Ureter (tissue), 1 donor: Measurements from ENCODE around the gene SKP2. TPM values are rescaled to one million over a fixed set of nuclear protein-coding genes. Genes with fewer than 3 reads are reported as not detected.
"Not testable (repeated sequence)": the region's sequence is repeated elsewhere in the genome, so short reads cannot be mapped to it uniquely, and the experiment has no call there.

ENCODE experiments used
- DNase-seq: peaks from one replicate; pipeline ENCODE4 v3.0.0-alpha.2; 2020; ENCODE audit warnings: low spot score
- total RNA-seq: library from RNA; stranded (reverse); gene quantifications from one replicate; pipeline ENCODE4 v1.2.4, GENCODE V29; 2023
- donor health status: DM: yes; HTN: yes; CAD: no.

SKP2 gene
- 28.7 TPM for total RNA-seq

DNA sequence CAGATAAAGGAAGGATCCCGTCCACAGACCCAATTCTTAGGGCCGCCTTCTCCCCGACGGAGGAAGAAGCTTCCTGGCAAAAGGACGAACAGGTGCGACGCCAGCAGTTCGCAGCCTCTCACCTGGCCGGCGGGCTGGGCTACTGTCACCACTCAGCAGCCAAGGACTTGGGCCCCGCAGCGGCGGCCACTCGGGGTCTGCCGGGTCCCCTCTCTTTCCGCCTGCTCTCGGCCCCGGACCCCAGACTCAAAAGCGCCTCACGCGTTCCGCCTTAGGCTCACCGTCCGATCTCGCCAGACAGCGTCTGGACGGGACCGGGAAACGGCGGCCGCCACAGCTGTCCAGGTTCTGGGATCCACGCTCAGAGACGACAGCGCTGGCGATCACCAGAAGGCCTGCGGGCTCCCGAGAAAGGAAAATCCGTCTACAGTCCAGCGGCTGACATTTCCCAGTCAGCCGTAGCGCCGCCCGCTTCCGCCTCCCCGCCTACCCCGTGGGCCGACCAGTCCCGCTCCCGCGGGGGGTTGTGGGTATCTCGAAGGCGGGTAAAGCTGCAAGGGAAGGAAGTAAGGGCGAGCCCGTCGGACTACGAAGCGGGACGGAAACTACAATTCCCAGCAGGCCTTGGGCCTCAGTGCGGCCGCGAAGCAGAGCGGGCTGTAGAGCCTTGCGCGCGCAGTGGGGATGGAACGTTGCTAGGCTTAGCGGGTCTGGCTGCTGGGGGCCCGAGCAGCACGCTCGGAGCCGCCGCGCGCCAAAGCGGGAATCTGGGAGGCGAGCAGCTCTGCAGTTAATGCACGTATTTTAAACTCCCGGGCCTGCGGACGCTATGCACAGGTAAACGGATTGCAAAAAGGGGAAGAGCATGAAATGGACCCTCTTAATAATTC lies at the start of gene SKP2, which contains the start of gene LMBRD2:
TSS of gene SKP2 (plus strand) at position 678 of the 890 bp plus-strand sequence. CDS start at position 830, 152 bp downstream.
TSS of gene LMBRD2 (minus strand) at position 454 of the 890 bp plus-strand sequence. CDS start 8,538 bp downstream, outside the sequence.
- DNase-seq = peak; percentile 98

DNA sequence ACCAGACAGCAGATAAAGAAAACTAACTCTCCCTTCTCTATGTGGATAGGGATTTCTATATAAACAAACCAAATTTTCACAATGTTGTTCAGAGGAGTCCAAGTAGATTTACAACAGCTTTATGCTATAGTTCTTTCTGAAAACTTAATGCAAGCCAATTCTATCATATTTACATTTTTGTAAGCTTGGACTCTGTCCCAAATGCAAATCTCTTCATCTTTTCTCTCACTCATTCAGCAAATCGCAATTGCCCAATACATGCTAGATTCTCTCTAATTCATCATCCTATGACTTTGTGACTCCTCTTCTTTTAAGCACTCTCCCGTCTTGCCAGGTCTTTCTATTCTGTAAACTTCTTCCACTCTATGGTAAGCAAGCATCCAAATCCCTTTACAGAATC lies 46.1 kb upstream of the SKP2 start:
- DNase-seq = no peak

DNA sequence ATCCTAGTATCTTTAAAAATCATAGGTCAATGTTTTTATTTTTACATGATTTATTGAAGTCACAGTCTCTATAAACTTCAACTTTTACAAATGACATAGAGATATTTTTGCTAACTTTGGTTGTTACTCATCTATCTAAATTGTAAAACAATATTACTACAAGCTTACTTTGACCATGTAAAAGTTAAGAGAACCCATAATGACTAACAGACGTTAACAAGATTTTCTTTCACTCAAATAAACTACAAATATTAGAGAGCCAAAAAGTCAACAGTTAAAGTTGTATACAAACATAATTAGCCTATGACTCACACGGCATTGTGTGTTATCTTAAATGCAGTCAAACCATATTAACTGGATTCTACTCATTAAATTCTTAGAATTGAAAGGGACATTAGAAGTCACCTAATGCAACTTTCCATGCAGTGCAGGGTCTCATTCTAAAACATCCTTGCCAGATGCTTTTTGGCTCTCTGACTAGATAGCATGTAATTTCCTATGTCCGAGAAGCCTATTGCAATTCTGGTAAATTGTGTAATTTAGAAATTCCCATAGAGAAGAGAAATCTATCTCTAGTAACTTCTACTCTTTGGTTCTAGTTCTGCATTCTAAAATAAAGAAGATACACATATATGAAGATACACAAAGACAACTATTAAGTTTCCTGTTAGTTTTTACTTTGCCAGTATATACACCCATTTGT lies 43.0 kb upstream of the SKP2 start:
- DNase-seq = no peak

DNA sequence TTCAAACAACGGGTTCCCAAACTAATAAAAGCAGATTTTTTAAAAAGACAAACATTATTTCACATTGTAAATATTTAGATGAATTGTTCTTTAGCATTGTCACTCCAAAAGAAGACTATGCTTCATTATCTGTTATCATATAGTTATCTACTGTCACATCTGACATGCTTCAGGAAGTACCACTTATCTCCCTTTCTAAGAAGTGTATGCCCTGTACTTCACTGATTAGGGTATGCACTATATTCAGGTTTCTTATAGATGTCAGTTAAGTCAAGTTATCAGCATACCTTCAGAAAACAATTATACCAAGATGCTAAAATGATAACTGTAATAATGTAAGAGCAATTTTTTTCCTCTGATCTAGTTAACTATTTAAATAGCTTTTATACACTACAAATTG lies 40.7 kb upstream of the SKP2 start:
- DNase-seq = no peak

DNA sequence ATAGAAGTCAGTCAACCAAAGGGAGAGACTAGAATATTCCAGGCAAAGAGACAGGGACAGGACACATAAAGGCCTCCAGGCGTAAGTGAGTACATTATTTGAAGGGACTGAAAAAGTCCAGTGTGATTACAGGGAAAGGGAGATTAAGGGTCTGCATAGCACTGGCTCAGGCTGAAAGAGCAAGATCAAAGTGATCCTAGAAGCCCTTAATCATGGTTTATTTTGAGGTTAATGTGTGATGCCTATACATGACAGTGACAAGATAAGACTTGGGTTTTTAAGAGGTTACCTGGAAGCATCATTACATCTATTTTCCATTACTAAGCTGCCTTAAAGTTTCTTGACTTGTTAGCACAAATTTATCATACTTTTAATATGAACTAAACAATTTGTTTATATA lies 26.0 kb upstream of the SKP2 start:
- DNase-seq = no peak

DNA sequence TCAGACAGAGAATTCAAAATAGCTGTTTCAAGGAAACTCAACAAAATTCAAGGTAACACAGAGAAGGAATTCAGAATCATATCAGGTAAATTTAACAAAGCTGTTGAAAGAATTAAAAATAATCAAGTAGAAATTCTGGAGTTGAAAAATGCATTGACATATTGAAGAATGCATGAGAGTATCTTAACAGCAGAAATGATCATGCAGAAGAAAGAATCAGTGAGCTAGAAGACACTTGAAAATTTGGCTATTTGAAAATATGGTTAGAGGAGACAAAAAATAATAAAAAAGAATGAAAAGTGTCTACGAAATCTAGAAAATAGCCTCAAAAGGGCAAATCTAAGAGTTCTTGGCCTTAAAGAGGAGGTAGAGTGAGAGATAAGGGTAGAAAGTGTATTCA lies 23.1 kb upstream of the SKP2 start:
- no peak for DNase-seq

DNA sequence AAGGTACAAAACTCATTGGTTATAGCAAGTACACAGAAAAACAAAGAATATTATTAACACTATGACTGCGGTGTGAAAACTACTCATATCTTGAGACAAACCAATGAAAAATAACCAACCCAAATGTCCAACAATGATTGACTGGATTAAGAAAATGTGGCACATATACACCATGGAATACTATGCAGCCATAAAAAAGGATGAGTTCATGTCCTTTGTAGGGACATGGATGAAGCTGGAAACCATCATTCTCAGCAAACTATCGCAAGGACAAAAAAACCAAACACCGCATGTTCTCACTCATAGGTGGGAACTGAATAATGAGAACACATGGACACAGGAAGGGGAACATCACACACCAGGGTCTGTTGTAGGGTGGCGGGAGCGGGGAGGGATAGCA lies 22.2 kb upstream of the SKP2 start:
- DNase-seq = not testable (repeated sequence)

DNA sequence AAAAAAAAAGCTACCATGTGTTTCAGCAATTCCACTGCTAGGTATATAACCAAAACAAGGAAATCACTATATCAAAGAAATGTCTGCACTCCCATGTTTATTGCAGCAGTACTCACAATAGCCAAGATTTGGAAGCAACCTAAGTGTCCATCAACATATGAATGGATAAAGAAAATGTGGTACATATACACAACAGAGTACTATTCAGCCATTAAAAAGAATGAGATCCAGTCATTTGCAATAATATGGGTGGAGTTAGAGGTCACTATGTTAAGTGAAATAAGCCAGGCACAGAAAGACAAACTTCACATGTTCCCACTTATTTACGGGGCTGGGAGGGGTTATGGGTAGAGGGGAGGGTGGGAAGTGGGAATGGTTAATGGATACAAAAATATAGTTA lies 18.9 kb upstream of the SKP2 start:
- DNase-seq = not testable (repeated sequence)

DNA sequence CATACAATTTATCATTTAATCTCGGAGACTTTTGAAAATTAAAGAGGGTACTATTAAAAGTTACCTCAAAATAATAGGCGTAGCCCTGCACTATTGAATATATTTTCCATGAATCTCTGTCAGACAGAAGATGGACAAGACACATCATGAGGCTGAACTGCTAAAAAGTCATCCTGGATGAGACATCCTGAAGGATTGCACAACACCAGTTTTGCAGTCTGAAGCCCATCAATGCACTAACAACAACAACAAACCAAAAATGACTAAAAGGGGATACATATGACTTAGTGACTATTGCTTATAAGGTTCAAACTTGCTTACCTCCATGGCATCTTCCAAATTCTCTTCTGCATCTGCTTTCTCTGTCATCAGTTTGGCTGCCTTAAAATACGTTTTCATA lies 15.9 kb upstream of the SKP2 start:
- no peak for DNase-seq

DNA sequence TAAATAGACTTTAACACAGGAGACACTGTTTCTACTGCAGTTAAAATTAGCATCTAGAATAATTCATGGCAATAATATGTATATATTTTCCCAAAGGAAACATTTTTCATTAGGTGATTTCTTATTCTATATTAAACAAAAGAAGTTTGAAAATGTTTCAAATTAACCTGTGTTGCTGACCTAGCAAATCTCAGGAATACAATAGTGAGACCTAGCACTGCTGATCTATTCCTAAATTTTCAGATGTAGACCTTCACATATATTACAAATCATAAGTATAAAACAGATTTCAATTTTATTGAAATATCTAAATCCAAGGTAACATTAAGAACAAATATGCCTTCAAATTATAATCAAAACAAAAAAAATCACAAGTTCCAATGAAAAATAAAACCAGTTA lies 15.3 kb upstream of the SKP2 start:
- no peak for DNase-seq

DNA sequence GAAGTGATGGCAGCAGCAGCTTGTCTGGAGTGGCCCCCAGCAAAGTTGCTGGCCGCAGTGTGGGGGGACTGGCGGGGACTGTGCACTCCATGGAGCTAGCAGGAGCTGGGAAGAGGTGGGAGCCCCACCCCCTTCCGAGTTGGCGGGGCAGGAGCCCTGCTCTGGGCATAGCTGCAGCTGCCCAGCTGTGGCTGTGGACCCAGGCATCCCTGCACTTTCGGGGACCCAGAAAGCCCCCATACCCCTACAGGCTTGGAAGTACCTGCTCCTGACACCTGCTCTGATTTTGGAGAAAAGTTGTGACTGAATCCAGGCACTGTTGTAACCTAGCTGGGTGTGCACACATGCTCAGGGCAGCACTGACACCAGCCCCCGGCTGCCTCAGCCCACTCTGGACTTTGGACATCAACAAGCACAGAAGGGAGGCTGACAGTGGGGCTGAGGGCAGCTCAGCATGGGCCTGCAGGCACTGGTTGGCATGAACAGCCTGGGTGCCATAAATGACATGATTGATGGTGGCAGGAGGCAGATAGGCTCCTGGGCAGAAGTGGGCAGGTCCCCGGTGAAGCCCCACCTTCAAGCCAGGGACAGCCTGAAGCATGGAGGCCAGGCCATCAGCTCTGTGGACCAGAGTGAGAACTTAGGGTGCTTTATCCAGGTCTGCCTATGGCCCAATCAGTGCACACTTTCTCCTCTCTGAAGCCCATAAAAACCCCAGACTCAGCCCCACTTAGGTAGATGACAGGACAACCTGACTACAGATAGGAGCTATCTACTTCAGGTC lies 12.8 kb upstream of the SKP2 start:
- DNase-seq = no peak

DNA sequence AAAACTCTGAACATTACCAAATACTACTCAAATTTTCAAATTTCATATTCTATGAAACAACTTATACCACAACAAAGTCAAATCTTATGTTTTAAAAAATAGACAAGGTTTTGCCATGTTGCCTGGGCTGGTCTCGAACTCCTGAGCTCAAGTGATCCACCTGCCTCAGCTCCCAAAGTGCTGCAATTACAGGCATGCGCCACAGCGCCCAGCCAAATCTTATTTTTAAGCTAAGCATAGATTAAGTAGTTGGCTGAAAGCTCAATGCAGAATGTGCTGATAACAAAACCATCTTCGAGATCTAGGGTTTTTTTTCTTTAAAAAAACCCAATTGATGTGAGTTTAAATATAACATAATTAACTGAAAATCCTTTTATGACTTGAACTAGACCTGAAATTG lies 6.6 kb upstream of the SKP2 start:
- no peak for DNase-seq

DNA sequence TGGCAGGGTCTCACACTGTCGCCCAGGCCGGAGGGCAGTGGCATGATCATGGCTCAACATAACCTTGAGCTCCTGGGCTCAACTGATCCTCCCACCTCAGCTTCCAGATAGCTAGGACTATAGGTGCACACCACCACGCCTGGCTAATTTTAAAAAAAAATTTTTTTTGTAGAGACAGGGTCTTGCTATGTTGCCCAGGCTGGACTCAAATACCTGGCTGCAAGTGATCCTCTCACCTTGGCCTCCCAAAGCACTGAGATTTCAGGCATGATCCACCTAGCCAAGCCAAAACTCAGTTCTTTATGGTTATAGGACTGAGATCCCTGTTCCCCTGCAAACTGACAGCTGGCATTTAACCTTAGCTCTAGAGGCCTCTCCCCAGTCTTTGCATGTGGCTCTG lies 5.5 kb upstream of the SKP2 start:
- DNase-seq = no peak

DNA sequence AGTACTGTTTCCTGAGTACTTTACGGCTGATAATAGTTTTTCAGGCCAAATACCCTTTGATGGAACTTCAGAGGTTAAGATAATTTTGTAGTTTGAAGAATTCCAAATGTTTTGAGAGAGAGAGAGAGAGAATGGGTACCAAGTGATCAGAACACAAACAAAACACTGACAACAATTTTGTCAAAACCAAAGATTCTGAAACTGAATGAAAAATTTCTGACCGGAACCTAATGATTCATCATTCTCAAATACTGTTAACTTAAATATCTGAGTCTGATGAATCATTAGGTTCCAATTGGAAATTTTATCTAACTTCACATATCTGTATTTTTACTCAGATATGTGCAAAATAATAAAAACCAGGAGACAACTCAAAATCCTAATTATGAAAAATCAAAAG lies 4.2 kb upstream of the SKP2 start:
- DNase-seq = no peak

DNA sequence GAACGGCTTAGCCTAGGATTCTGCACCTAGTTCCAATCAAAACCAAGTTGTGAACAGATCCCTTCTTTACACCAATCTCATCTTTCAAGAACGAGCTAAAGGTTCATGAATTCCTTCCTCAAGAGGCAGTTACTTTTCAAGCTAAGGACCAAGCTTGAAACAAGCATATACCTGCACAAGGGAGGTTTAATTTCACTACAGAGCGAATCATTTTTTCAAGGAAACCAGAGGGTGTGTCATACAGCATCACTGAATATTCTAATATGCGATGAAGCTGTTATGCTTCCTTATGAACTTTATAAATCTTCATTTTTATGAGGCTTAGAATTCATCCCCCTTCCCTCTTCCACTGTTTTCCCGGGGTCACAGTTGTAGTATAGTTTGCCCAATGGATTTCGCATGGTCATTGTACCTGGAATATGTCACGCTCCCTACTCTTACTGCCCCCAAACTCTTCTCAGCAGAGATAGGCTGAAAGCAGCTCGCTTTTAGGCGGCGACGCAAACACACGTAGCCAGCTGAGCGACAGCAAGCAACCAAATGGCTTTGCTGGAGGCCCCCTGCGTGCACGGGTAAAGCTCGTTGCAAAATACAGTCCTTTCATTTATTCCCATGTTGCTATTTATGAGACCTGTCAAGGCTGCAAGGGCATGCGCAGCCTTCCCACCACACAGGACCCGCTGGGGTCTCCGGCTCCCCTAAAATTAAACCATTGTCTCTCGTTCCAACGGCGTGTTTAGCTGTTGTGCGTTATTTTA lies 1.1 kb upstream of the SKP2 start:
- DNase-seq = no peak

DNA sequence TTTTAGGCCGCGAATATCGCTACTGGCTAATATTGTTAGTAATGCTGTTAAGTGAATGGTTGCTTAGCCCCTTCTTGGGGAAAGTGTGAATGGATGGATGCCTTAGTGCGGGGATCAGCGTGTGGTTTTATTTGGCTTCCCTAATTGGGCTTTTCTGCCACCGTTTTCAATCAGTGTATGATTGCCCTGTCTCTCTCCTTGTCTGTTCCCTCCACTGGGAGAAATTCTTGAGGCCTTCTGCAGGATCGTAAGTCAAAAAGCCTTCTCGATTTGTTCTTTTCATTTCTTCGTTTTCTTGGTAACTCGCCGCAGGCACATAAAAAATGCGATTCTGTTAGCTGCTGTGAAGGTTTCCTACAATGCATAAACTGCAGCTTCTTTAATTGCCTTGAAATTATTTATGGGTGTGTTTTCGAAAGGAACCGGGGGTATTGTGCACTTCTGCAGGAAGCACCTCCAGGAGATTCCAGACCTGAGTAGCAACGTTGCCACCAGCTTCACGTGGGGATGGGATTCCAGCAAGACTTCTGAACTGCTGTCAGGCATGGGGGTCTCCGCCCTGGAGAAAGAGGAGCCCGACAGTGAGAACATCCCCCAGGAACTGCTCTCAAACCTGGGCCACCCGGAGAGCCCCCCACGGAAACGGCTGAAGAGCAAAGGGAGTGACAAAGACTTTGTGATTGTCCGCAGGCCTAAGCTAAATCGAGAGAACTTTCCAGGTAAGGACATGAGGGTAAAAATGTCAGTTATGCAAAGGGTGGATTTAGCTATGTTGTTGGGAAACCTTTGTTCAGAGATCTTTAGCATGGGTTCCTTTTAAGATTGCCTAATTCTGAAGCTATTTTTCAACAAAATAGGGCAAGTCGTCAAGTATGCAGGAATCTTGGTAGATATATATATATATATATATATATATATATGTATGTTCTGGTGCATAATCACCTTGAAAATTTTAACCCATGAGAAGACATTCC lies 700 bp downstream of the SKP2 start:
- DNase-seq = no peak

DNA sequence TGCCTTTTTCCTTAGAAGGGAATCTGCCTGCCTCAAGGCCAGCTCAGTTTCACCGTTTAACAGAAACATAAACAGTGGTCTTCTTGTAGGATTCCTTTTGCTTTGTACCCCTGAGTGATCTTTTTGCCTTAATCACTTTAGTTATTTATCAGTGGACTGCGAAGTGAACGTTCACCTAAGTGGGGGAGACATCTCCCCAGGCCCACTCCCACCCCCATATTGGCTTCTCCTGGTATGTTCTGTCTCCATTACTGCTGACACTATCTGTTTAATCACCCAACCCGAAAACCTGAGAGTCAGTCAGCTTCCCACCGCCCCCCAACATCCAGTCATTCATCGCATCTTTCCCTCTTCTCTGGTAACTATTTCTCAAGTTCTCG lies 1.4 kb downstream of the SKP2 start:
- no peak for DNase-seq

DNA sequence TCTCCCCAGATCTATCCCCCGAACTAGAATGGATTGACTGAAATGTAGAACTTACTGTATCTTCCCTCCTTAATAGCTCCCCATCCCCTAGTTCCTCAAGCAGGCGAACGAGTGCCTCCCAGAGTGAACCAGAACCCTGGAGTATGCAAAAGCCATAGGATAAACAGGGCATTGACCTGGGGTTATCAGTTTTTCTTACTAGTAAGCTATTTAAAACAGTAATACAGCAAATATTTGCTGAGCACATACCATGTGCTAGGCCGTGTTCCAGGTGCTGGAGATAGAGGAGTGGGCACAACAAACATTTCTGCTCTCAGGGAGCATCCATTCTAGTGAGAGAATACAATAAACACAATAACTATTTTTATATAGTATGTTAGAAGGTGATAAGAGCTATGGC lies 1.8 kb downstream of the SKP2 start:
- no peak for DNase-seq

DNA sequence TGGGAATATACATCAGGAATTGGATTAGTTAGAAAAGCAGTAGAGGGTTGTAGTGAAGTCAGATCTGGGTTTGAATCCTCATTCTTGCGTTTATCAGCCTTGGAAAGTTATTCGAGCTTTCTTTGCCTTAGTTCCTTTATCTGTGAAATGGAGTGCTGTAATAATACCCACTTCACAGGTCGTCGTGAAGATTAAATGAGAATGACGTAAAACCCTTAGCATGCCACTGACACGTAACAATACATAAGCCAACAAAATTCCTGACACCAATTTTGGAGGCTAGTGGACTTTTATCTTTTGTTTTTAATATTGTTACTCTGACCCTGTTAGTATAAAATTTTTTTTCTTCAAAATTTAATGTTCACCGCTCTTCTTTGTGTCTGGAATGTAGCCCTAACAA lies 3.4 kb downstream of the SKP2 start:
- no peak for DNase-seq

DNA sequence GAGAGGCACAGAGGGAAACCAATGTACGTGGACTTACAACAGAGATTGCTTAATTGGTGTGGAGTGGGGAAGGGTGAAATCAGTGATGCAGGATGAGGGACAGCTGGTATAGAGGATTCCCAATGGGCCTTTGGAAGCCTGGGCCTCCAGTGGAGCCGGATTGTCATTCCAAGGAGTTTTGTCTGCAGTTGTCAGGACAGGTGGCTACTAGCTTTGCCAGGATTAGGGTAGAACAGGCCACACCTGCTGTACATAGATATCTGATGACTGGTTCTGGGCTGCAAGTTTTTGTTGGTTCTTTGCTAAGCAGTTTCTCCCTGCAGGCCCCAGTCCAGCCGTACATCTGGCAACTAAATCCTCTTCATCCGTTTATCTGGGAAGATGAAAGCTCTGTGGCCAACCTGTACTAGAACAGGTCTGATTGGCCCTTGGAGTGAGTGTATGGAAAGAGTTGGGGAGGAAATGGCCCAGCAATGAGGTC lies 4.2 kb downstream of the SKP2 start:
- no peak for DNase-seq
